DND-41 (cell line): ENCODE data around the gene CDH12.
"Not testable (repeated sequence)": the region's sequence is repeated elsewhere in the genome, so short reads cannot be mapped to it uniquely, and the experiment has no call there.

Source experiments
- ATAC-seq: fragments of 200-7000 bp; cut with Tn5 transposase; 3 replicates; pipeline ENCODE4 v1.9.1; 2021; ENCODE audit warnings: low read depth; ENCODE audit not compliant: insufficient read depth
- DNase-seq: peaks from one replicate; pipeline ENCODE4 v3.0.0-alpha.2; 2020
- H2AFZ ChIP-seq: 2 replicates; pipeline ENCODE4 v1.6.0; 2012; ENCODE audit warnings: low read depth, low read length
- H3K27ac ChIP-seq: 2 replicates; pipeline ENCODE4 v1.5.1; 2012; ENCODE audit warnings: low read length, inconsistent platforms
- H3K27me3 ChIP-seq: fragments of 200-600 bp; sonication (generic); 2 replicates; pipeline ENCODE4 v1.6.0; 2012; ENCODE audit warnings: low read length, mild to moderate bottlenecking, inconsistent platforms; ENCODE audit not compliant: insufficient read depth, poor library complexity
- H3K36me3 ChIP-seq: 2 replicates; pipeline ENCODE4 v1.5.1; 2012; ENCODE audit warnings: low read length, inconsistent platforms; ENCODE audit not compliant: insufficient read depth
- H3K4me1 ChIP-seq: 2 replicates; pipeline ENCODE4 v1.5.1; 2012; ENCODE audit warnings: mild to moderate bottlenecking, low read length; ENCODE audit not compliant: insufficient read depth
- H3K4me2 ChIP-seq: 2 replicates; pipeline ENCODE4 v1.6.0; 2012; ENCODE audit warnings: mild to moderate bottlenecking, moderate library complexity, low read length, inconsistent platforms; ENCODE audit not compliant: insufficient read depth
- H3K4me3 ChIP-seq, 2 experiments: fragments of 200-600 bp in 1 of 2; shearing (Covaris generic) in 1 of 2; 2 replicates each; pipeline ENCODE4 v1.5.1; 2012 to 2016; ENCODE audit warnings: inconsistent platforms in 2 of 2, low read length in 2 of 2, mild to moderate bottlenecking in 2 of 2, low read depth in 1 of 2, moderate library complexity in 1 of 2
- H3K79me2 ChIP-seq: 2 replicates; pipeline ENCODE4 v1.6.0; 2012; ENCODE audit warnings: low read length, inconsistent platforms; ENCODE audit not compliant: insufficient read depth
- H3K9ac ChIP-seq: 2 replicates; pipeline ENCODE4 v1.6.0; 2012; ENCODE audit warnings: low read depth, mild to moderate bottlenecking, inconsistent platforms, low read length, moderate library complexity
- H3K9me3 ChIP-seq: 2 replicates; pipeline ENCODE4 v1.5.1; 2012; ENCODE audit warnings: low read length, moderate library complexity, mild to moderate bottlenecking, inconsistent platforms; ENCODE audit not compliant: insufficient read depth, severe bottlenecking
- H4K20me1 ChIP-seq: 2 replicates; pipeline ENCODE4 v1.6.0; 2012; ENCODE audit warnings: low read length; ENCODE audit not compliant: insufficient read depth
- CTCF ChIP-seq: IDR thresholded peaks from 2 replicates; pipeline ENCODE4 v1.5.1; 2012; ENCODE audit warnings: borderline replicate concordance, low read length, moderate library complexity, mild to moderate bottlenecking; ENCODE audit not compliant: poor library complexity, severe bottlenecking; ENCODE audit errors: extremely low read depth
- EZH2 ChIP-seq: IDR thresholded peaks from 3 replicates; pipeline ENCODE4 v1.6.1; 2012; ENCODE audit warnings: borderline replicate concordance, low read depth, mild to moderate bottlenecking, moderate library complexity, low read length, inconsistent platforms; ENCODE audit not compliant: severe bottlenecking

The CDH12 gene

DNA sequence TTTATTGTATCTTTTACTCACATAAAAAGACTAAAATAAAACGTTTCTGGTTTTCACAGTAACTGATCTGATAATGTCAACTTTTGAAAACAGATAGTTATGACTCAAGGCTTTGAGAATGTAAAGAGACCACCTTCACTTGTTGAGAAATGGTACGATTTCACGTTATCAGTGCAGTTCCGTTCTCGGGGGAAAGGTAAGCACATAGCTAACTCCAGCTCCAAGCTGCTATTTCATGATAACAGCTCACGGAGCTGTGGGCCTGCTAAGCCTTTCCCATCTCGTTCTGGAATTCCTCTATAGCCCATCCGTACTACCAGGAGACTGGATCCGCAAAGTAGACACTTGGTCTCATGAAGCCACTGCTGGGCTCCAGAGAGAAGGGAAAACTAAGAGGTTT, 701.3 kb downstream of the CDH12 start:
- H3K4me1 ChIP-seq, DNase-seq: not testable (repeated sequence)

DNA sequence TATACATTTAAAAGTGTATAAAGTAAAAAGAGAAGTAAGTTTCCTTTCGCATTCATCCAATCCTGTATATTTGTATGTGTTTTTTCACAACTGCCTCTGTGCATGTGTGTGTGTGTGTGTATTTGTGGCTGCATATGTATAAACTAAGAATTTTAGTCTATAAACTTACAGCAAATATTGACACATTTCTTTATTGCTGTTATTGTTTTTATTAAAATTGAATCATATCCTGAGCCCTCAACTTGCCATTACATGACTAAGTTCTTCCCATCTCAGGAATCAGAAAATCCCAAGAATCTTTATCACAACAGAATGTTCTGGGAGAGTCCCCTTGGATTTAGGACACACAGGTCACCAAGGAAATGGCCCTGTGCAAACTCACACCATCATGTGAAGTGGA, 712.7 kb downstream of the CDH12 start:
- H3K36me3 ChIP-seq, ATAC-seq, H3K4me2 ChIP-seq, H3K4me1 ChIP-seq, H3K79me2 ChIP-seq, H2AFZ ChIP-seq, H3K4me3 ChIP-seq, H3K27me3 ChIP-seq, H4K20me1 ChIP-seq, DNase-seq, H3K27ac ChIP-seq, H3K9me3 ChIP-seq, H3K9ac ChIP-seq: not testable (repeated sequence)

More for the DNA sequence above, 701.3 kb downstream of the CDH12 start:
- not testable (repeated sequence) for H3K4me2 ChIP-seq, H3K36me3 ChIP-seq, H4K20me1 ChIP-seq, H3K9ac ChIP-seq, ATAC-seq, H3K4me3 ChIP-seq, H3K9me3 ChIP-seq, H3K27ac ChIP-seq, H3K27me3 ChIP-seq, H2AFZ ChIP-seq, H3K79me2 ChIP-seq

DNA sequence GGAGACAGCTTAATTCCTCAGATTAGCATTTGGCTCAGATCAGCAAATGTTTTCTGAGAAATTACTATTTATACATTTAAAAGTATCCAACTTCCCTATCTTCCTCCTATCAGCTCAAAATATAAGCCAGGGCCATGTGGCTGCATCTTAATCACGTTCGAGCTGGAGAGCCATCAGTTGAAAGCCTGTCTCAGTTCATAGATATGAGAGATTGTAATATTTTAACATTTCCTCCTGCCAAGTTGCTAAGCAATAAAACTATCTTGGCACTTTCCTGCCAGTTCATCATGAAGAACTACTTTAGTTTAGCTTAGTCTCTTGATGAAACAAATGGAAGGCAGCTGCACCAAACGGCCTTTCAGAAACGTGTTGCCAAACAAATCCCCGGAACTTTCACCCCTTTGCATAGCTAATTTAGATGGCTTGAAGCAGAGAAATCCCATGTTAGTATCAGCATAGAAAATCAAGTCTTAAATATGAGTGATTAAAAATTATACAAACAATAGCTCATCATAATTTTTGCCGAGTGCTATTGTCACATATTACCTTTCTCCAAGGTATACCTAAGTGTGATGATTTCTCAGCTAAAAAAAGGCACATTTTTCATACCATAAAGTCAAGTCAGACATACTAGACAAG, 713.4 kb downstream of the CDH12 start:
- H2AFZ ChIP-seq, H3K27ac ChIP-seq, H3K9ac ChIP-seq, H4K20me1 ChIP-seq, H3K4me1 ChIP-seq, H3K4me3 ChIP-seq, H3K27me3 ChIP-seq, H3K36me3 ChIP-seq, H3K9me3 ChIP-seq, ATAC-seq, DNase-seq, H3K79me2 ChIP-seq, H3K4me2 ChIP-seq: not testable (repeated sequence)

DNA sequence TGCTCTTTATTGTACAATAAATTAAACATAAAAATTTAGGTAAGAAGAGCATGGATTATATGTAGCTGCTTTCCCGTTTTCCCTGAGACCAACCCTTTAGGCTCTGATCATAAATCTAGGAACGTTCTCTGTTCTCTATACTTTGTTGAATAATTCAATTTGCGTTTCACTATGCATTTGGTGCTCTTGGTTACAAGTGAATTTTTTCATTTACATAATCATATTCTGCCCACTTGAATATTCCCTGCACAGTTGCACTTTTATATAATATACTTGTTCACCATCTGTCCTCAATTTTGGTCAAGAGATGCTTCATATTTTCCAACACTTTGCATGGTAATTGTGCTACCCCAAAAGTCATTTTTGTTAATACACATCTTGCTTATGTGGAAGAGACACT, 741.8 kb downstream of the CDH12 start:
- H3K4me3 ChIP-seq: no peak overlapping the region
- H3K9me3 ChIP-seq: no peaks in the 10 kb centered on the region
- no peaks in the 10 kb centered on the region for H3K79me2 ChIP-seq
- TF ChIP-seq EZH2 (no peak), CTCF (no peak)
- no peak overlapping the region for H3K27ac ChIP-seq
- H3K4me2 ChIP-seq: no peak overlapping the region
- H3K36me3 ChIP-seq: no peaks in the 10 kb centered on the region
- no peak overlapping the region for H3K9ac ChIP-seq
- H3K4me1 ChIP-seq: no peaks in the 10 kb centered on the region
- DNase-seq: no peak
- ATAC-seq: no peak
- no peak overlapping the region for H2AFZ ChIP-seq
- no peaks in the 10 kb centered on the region for H3K27me3 ChIP-seq
- no peaks in the 10 kb centered on the region for H4K20me1 ChIP-seq

GRCh38 chr5:22109315-22109714, 743.8 kb downstream of the CDH12 start:
- Histone ChIP-seq H3K4me2 (no peak overlapping the region), H3K9ac (no peak overlapping the region), H4K20me1 (no peaks in the 10 kb centered on the region), H3K9me3 (no peaks in the 10 kb centered on the region), H3K27ac (no peak overlapping the region), H2AFZ (no peak overlapping the region), H3K36me3 (no peaks in the 10 kb centered on the region), H3K4me1 (no peaks in the 10 kb centered on the region), H3K4me3 (no peak overlapping the region), H3K27me3 (no peaks in the 10 kb centered on the region), H3K79me2 (no peaks in the 10 kb centered on the region)
- TF ChIP-seq EZH2 (no peak), CTCF (no peak)
- no peak for ATAC-seq
- DNase-seq: no peak
